GM23338 (cell line): Measurements from ENCODE around the gene RIMBP3B. TPM values are rescaled to one million over a fixed set of nuclear protein-coding genes. Genes with fewer than 3 reads are reported as not detected.
"Not testable (repeated sequence)": the region's sequence is repeated elsewhere in the genome, so short reads cannot be mapped to it uniquely, and the experiment has no call there.

Experiments used
- ATAC-seq: fragments of 200-7000 bp; cut with Tn5 transposase; 3 replicates; pipeline ENCODE4 v1.9.1; 2020
- DNase-seq: peaks from one replicate; pipeline ENCODE4 v3.0.0-alpha.2; 2015; ENCODE audit warnings: low spot score
- H2AFZ ChIP-seq: fragments of 200-600 bp; sonication (generic); 2 replicates; pipeline ENCODE4 v1.8.0; 2016; ENCODE audit warnings: antibody characterized with exemption, mild to moderate bottlenecking, moderate library complexity
- H3F3A ChIP-seq: fragments of 200-600 bp; sonication (generic); replicated peaks from 2 replicates; pipeline ENCODE4 v1.8.0; 2017; ENCODE audit warnings: antibody characterized with exemption, mixed run types, low read depth
- H3K27ac ChIP-seq: fragments of 200-600 bp; sonication (generic); 2 replicates; pipeline ENCODE4 v1.6.1; 2016; ENCODE audit warnings: low read depth
- H3K27me3 ChIP-seq: fragments of 200-600 bp; sonication (generic); 2 replicates; pipeline ENCODE4 v1.8.0; 2016; ENCODE audit warnings: mild to moderate bottlenecking, mixed run types, moderate library complexity; ENCODE audit not compliant: insufficient read depth
- H3K36me3 ChIP-seq: fragments of 200-600 bp; sonication (generic); 2 replicates; pipeline ENCODE4 v1.8.0; 2016; ENCODE audit warnings: mild to moderate bottlenecking; ENCODE audit not compliant: insufficient read depth
- H3K4me1 ChIP-seq: fragments of 200-600 bp; sonication (generic); 2 replicates; pipeline ENCODE4 v1.8.0; 2016; ENCODE audit warnings: mild to moderate bottlenecking, moderate library complexity; ENCODE audit not compliant: insufficient read depth
- H3K4me2 ChIP-seq: fragments of 200-600 bp; sonication (generic); 2 replicates; pipeline ENCODE4 v1.7.1; 2017; ENCODE audit warnings: mixed run types
- H3K4me3 ChIP-seq: fragments of 200-600 bp; sonication (generic); 2 replicates; pipeline ENCODE4 v1.6.1; 2016; ENCODE audit warnings: mixed run types
- H3K79me2 ChIP-seq: fragments of 200-600 bp; sonication (generic); replicated peaks from 2 replicates; pipeline ENCODE4 v1.8.0; 2017; ENCODE audit warnings: mild to moderate bottlenecking; ENCODE audit not compliant: insufficient read depth
- H3K9me2 ChIP-seq: fragments of 200-600 bp; sonication (generic); 2 replicates; pipeline ENCODE4 v1.8.0; 2017; ENCODE audit not compliant: insufficient read depth
- H4K20me1 ChIP-seq: fragments of 200-600 bp; sonication (generic); replicated peaks from 2 replicates; pipeline ENCODE4 v1.8.0; 2017; ENCODE audit warnings: mild to moderate bottlenecking; ENCODE audit not compliant: insufficient read depth
- H3K27ac Mint-ChIP-seq: 2 replicates; pipeline ENCODE4 v1.8.0; 2020; ENCODE audit warnings: inconsistent platforms, mild to moderate bottlenecking, moderate library complexity, mixed read lengths
- H3K27me3 Mint-ChIP-seq: 3 replicates; pipeline ENCODE4 v1.8.0; 2022; ENCODE audit warnings: low read depth, mild to moderate bottlenecking, moderate library complexity, mixed read lengths, inconsistent platforms; ENCODE audit not compliant: insufficient read depth, poor library complexity
- H3K36me3 Mint-ChIP-seq: 3 replicates; pipeline ENCODE4 v1.8.0; 2021; ENCODE audit warnings: low read depth, mild to moderate bottlenecking, inconsistent platforms, moderate library complexity, mixed read lengths
- H3K4me1 Mint-ChIP-seq: 3 replicates; pipeline ENCODE4 v1.8.0; 2020; ENCODE audit warnings: mild to moderate bottlenecking, inconsistent platforms, mixed read lengths
- H3K4me3 Mint-ChIP-seq: 3 replicates; pipeline ENCODE4 v1.8.0; 2021; ENCODE audit warnings: moderate library complexity, mild to moderate bottlenecking, inconsistent platforms, mixed read lengths
- H3K9me3 Mint-ChIP-seq: 3 replicates; pipeline ENCODE4 v1.8.0; 2020; ENCODE audit warnings: moderate library complexity, mild to moderate bottlenecking, inconsistent platforms, mixed read lengths
- polyA plus RNA-seq: library from polyadenylated mRNA; unstranded; fragments of >200 nt; fragmentation: Nextera tagmentation; extraction: Ambion mirVana; gene quantifications from 2 replicates; pipeline ENCODE4 v1.2.1, GENCODE V29; 2016
- total RNA-seq: library from RNA; depleted of rRNA; stranded (reverse); fragments of >200 nt; shearing (Covaris generic); gene quantifications from 2 replicates; pipeline ENCODE4 v1.2.3, GENCODE V29; 2014

RIMBP3B gene
- total and polyA plus RNA-seq, 2 experiments from 2014 or later, result 0.10 to 0.21 TPM

- H3K27me3 ChIP-seq, H3K27me3 Mint-ChIP-seq, H3K4me3 ChIP-seq, H3K36me3 Mint-ChIP-seq, H3K79me2 ChIP-seq, H3K27ac Mint-ChIP-seq, H3K4me1 Mint-ChIP-seq, H3F3A ChIP-seq, ATAC-seq, H3K9me3 Mint-ChIP-seq, H4K20me1 ChIP-seq, H2AFZ ChIP-seq, H3K36me3 ChIP-seq, H3K4me3 Mint-ChIP-seq, H3K9me2 ChIP-seq, H3K4me1 ChIP-seq, DNase-seq, H3K27ac ChIP-seq, H3K4me2 ChIP-seq: not testable (repeated sequence)
Measured at GRCh38 chr22:21389480-21389879, 5.9 kb downstream of the RIMBP3B start.

DNA sequence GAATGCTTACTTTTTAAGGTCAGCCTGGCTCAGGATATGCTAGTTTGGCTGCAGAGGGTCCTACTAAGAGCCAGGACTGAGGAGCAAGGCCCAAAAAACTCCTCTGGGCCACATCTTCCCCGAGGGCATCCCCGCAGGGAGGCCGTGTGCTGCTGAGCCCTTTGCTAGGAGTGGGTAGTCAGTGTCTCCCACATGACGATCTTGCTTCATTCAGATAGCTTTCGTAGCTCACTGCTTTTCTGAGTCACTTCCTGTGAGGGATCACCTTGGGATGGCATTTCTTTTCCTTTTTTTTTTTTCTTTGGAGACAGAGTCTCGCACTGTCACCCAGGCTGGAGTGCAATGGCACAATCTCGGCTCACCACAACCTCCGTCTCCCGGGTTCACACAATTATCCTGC, 6.5 kb downstream of the RIMBP3B start:
- not testable (repeated sequence) for H3K27me3 ChIP-seq, H3K9me3 Mint-ChIP-seq, H3K4me2 ChIP-seq, H3K36me3 Mint-ChIP-seq, H4K20me1 ChIP-seq, H2AFZ ChIP-seq, H3K4me3 Mint-ChIP-seq, H3K79me2 ChIP-seq, ATAC-seq, DNase-seq, H3K27ac Mint-ChIP-seq, H3K4me3 ChIP-seq, H3K9me2 ChIP-seq, H3K4me1 Mint-ChIP-seq, H3F3A ChIP-seq, H3K36me3 ChIP-seq, H3K27ac ChIP-seq, H3K4me1 ChIP-seq, H3K27me3 Mint-ChIP-seq

DNA sequence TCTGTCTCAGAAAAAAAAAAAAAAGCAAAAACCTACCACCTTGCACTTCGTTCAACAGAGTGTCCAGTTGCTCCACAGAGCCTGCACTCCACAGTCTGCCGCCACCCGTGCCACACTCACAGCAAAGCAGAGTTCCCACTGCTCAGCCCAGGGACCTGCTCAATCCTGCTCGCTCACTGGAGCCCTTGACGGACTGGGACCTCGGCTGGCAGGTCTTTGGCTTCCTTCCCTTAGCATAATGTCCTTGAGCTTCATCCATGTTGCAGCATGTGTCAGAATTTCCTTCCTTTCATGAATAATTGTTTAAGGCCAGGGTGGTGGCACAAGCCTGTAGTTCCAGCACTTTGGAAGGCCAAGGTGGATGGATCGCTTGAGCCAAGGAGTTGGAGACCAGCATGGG, 11.1 kb downstream of the RIMBP3B start:
- not testable (repeated sequence) for H3K36me3 Mint-ChIP-seq, H4K20me1 ChIP-seq, H3F3A ChIP-seq, H3K4me2 ChIP-seq, H3K36me3 ChIP-seq, H3K4me1 Mint-ChIP-seq, H3K9me3 Mint-ChIP-seq, H3K4me3 ChIP-seq, H3K4me3 Mint-ChIP-seq, H3K4me1 ChIP-seq, H3K27ac ChIP-seq, DNase-seq, H3K79me2 ChIP-seq, H3K27ac Mint-ChIP-seq, ATAC-seq, H3K27me3 Mint-ChIP-seq, H3K27me3 ChIP-seq, H3K9me2 ChIP-seq, H2AFZ ChIP-seq

DNA sequence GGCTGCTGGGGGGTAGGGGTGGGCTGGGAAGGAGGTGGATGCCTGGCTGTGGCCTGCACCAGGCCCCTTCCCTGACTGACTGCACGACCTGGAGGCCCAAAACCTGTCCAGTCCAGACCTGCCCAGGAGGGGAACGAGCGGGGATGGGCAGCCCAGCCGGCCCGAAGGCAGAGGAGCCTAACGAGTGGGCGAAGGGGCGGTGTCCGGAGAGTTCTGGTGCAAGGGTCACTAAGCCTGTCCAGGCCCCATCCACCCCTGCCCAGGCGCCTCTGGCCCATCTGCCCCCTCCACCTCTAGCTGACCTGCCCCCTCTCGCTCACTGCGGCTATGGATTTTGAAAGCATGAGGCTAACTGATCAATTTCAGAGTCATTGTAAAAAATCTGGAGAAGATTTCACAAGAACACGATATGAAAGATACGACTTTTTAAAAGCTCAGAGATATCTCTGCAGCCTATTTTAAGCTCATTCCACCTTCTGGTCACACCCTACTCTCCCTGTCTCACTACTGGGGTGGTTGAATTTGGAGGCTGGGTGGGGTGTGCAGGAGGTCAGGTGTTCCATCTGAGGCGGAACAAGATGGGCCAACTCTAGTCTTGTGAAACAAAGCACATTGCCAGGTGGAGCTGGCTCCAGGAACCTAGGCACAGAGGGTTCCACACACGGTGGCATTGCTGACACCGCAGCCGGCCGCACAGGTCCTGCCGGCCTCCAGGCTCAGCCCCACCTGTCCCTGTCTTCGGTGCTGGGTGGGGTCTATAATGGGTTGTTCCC, 17.8 kb downstream of the RIMBP3B start:
- H3K27me3 Mint-ChIP-seq, H3K4me2 ChIP-seq, H3K4me1 ChIP-seq, H3F3A ChIP-seq, H3K4me3 ChIP-seq, H3K9me2 ChIP-seq, H3K4me3 Mint-ChIP-seq, H3K9me3 Mint-ChIP-seq, H3K4me1 Mint-ChIP-seq, H4K20me1 ChIP-seq, H2AFZ ChIP-seq, H3K36me3 Mint-ChIP-seq, H3K79me2 ChIP-seq, H3K36me3 ChIP-seq, DNase-seq, H3K27ac Mint-ChIP-seq, H3K27ac ChIP-seq, ATAC-seq, H3K27me3 ChIP-seq: not testable (repeated sequence)

GRCh38 chr22:21402763-21403314, 19.3 kb downstream of the RIMBP3B start:
- H3K27me3 ChIP-seq, H3K9me3 Mint-ChIP-seq, H3K4me2 ChIP-seq, H3K4me3 Mint-ChIP-seq, DNase-seq, H3K27ac Mint-ChIP-seq, H3K4me1 ChIP-seq, H3K36me3 ChIP-seq, H3K79me2 ChIP-seq, H2AFZ ChIP-seq, H3K4me3 ChIP-seq, H4K20me1 ChIP-seq, H3K36me3 Mint-ChIP-seq, H3K27me3 Mint-ChIP-seq, H3F3A ChIP-seq, H3K9me2 ChIP-seq, H3K4me1 Mint-ChIP-seq, H3K27ac ChIP-seq: not testable (repeated sequence)
- peak; percentile 33 for ATAC-seq

GRCh38 chr22:21407139-21407538, 23.6 kb downstream of the RIMBP3B start:
- H3F3A ChIP-seq, H3K4me1 Mint-ChIP-seq, H3K27me3 Mint-ChIP-seq, H3K27ac ChIP-seq, H3K36me3 ChIP-seq, H3K27me3 ChIP-seq, H3K4me1 ChIP-seq, H3K27ac Mint-ChIP-seq, H3K4me3 ChIP-seq, DNase-seq, H2AFZ ChIP-seq, H4K20me1 ChIP-seq, ATAC-seq, H3K4me3 Mint-ChIP-seq, H3K36me3 Mint-ChIP-seq, H3K9me2 ChIP-seq, H3K79me2 ChIP-seq, H3K4me2 ChIP-seq, H3K9me3 Mint-ChIP-seq: not testable (repeated sequence)
